CD4-positive, alpha-beta T cell treated with Interleukin-6 at 100 ng/mL for 8 hours (primary cell): Measurements from ENCODE around the gene PTH.

Experiments
- DNase-seq: peaks from one replicate; pipeline ENCODE4 v3.0.0-alpha.2; 2020; ENCODE audit warnings: mixed read lengths, low spot score

Gene PTH

DNA sequence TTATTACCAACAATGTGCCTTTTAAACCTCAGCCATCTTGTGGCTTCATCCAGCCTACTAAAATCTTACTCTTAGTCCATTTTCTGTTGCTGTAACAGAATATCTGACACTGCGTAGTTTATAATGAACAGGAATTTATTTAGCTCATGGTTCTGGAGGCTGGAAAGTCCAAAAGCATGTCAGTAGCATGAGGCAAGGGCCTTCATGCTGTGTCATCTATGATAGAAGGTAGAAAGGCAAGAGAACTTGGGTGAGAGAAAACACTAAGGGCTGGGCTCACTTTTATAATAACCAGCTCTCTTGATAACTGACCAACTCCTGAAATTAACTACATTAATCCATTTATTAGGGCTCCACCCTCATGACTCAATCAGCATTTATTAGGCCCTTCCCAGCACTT, 46.3 kb downstream of the PTH start:
- no peak for DNase-seq

DNA sequence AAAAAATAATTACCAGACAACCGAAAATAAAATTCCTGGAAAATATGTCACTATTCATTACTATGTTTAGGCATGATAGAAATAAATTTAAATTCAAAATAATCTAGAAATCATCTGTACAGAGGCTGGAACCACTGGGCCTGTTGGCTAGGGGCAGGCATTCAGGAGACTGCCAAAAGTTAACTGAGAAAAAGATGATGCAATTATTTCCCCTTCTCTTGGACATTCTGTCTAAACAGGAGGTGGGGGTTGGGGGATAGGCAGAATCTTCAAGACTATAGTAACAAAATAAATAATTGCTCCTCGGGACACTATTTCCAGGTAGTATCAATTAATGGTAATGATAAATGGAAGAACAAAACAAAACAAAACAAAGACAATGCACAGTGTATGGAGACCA, 46.9 kb downstream of the PTH start:
- DNase-seq = no peak

DNA sequence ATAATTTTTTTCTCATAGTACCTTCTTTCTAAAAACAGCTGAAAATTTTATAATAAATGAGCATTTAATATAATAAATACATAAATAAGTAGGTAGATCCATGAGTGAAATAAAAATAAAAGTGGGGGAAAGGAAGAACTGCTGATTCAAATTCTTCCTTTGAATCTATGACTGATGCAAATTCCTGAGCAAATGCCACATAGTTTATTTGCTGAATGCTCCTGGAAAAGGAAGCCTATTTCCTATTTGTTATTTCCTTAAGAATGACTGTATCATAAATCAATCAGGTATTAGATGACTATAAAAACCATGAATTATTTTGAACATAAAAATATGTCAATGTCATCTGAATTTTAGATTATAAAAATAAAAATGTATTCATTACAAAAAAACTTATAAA, 49.4 kb downstream of the PTH start:
- no peak for DNase-seq

DNA sequence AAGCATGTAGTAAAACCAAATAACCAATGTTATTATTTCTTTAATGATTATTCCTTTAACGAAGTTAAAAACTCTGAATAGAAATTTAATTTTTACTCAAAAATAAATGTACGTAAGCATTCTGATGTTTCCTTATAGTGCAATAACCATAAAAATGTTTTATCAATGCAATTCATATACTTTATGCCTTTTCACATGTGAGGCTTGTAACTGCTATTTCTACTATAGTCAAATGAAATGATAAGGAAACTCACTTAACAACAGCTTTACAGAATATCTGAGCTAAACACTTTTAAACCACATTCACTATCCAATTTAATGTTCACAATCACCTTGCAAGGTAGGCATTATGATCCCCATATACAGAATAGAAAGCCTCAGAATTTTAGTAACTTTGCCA, 50.2 kb downstream of the PTH start:
- no peak for DNase-seq
